SJSA1 (cell line): ENCODE data around the gene NEURL1. TPM values are rescaled to one million over a fixed set of nuclear protein-coding genes. Genes with fewer than 3 reads are reported as not detected.

Experiments
- DNase-seq, 2 experiments: peaks; one replicate each; pipeline ENCODE4 v3.0.0-alpha.2; 2015 to 2020; ENCODE audit warnings: low spot score in 2 of 2, low read depth in 1 of 2
- H3K27ac ChIP-seq: fragments of 250-450 bp; sonication (Bioruptor Pico); 2 replicates; pipeline ENCODE4 v1.5.1; 2020; ENCODE audit warnings: mild to moderate bottlenecking, moderate library complexity
- H3K27me3 ChIP-seq: fragments of 250-450 bp; sonication (Bioruptor Pico); replicated peaks from 2 replicates; pipeline ENCODE4 v1.5.1; 2020; ENCODE audit warnings: mild to moderate bottlenecking, moderate library complexity
- H3K36me3 ChIP-seq: fragments of 250-450 bp; sonication (Bioruptor Pico); 2 replicates; pipeline ENCODE4 v1.5.1; 2020; ENCODE audit warnings: mild to moderate bottlenecking
- H3K4me1 ChIP-seq: fragments of 250-450 bp; sonication (Bioruptor Pico); replicated peaks from 2 replicates; pipeline ENCODE4 v1.6.1; 2021; ENCODE audit warnings: mild to moderate bottlenecking
- H3K4me3 ChIP-seq: fragments of 250-450 bp; sonication (Bioruptor Pico); 2 replicates; pipeline ENCODE4 v1.5.1; 2020; ENCODE audit warnings: mild to moderate bottlenecking
- H3K9me3 ChIP-seq: fragments of 250-450 bp; sonication (Bioruptor Pico); replicated peaks from 2 replicates; pipeline ENCODE4 v1.5.1; 2020; ENCODE audit warnings: mild to moderate bottlenecking
- total RNA-seq: library from RNA; depleted of rRNA; stranded (reverse); fragments of >200 nt; shearing (Covaris generic); gene quantifications from 2 replicates; pipeline ENCODE4 v1.2.3, GENCODE V29; 2014

The NEURL1 gene
- total RNA-seq, 1 experiment from 2014 or later = not detected

DNA sequence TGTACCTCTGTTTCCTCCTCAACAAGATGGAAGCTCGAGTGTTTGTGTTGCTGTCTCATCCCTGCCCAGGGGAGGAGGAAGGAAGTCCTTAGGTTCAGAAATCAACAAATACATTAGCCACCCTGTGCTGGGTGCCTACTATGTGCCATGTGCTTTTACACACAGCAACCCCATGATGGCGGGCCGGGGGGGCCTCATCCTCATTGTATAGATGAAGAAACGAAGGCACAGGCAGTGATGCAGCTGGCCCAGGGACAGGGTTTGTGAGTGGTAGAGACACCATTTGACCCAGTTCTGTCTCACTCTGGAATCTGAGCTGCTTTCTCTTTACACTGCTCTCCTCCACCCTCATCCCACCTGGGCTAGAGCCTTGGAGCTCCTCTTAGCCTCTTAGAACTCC lies 39.5 kb upstream of the NEURL1 start:
- no peak for DNase-seq
- Histone ChIP-seq H3K4me3 (no peak overlapping the region), H3K9me3 (no peaks in the 10 kb centered on the region), H3K4me1 (no peaks in the 10 kb centered on the region; the same call in 1 of the 2 replicates), H3K27me3 (no peaks in the 10 kb centered on the region), H3K27ac (no peak overlapping the region), H3K36me3 (no peaks in the 10 kb centered on the region; the same call in 1 of the 2 replicates)

- no peak for DNase-seq
- Histone ChIP-seq H3K36me3 (no peaks in the 10 kb centered on the region), H3K4me3 (no peak overlapping the region), H3K27ac (no peak overlapping the region), H3K9me3 (no peaks in the 10 kb centered on the region), H3K4me1 (no peaks in the 10 kb centered on the region; the same call in 1 of the 2 replicates), H3K27me3 (no peaks in the 10 kb centered on the region)
Measured at GRCh38 chr10:103455235-103455634, 38.3 kb upstream of the NEURL1 start.

GRCh38 chr10:103456074-103456660 lies 37.3 kb upstream of the NEURL1 start:
- H3K4me3 ChIP-seq = no peak overlapping the region
- H3K9me3 ChIP-seq = no peaks in the 10 kb centered on the region
- no peaks in the 10 kb centered on the region; the same call in 1 of the 2 replicates for H3K4me1 ChIP-seq
- no peak overlapping the region for H3K27ac ChIP-seq
- no peak for DNase-seq
- no peaks in the 10 kb centered on the region for H3K27me3 ChIP-seq
- H3K36me3 ChIP-seq = no peaks in the 10 kb centered on the region

DNA sequence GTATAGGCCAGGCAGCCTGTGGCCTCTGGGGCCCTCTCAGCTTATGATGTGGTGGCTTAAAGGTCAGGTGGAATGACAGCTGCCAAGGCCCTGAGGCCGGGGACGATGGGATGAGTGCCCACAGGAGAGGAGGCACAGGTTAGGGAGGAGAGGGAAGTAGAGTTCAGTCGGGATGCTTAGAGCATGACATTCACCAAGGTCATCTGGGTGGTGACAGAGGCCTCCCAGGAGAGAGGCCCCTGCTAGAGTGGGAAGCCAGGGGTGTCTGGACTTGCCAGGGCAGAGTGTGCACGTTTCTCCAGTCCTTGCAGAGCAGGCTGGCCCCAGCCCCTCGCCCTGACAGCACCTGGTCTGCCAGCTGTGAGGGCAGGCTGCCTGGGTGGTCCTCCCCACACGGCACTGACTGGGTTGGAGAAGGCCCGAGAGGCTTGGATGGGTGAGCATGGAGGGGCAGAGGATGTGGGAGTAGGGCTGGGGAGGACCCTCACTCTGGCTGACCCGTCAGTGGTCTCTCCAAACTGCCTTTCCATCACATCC lies 36.3 kb upstream of the NEURL1 start:
- Histone ChIP-seq H3K27ac (no peak overlapping the region), H3K4me3 (no peak overlapping the region), H3K36me3 (no peaks in the 10 kb centered on the region), H3K4me1 (no peaks in the 10 kb centered on the region; the same call in 1 of the 2 replicates), H3K27me3 (no peaks in the 10 kb centered on the region), H3K9me3 (no peaks in the 10 kb centered on the region)
- DNase-seq = no peak

GRCh38 chr10:103457896-103458583 lies 35.5 kb upstream of the NEURL1 start:
- Histone ChIP-seq H3K36me3 (no peaks in the 10 kb centered on the region), H3K27me3 (no peaks in the 10 kb centered on the region), H3K9me3 (no peaks in the 10 kb centered on the region), H3K27ac (no peak overlapping the region), H3K4me3 (no peak overlapping the region), H3K4me1 (no peaks in the 10 kb centered on the region)
- no peak for DNase-seq

- Histone ChIP-seq H3K27ac (no peak within 1 kb of the TSS), H3K27me3 (no peaks in the 10 kb centered on the region), H3K36me3 (no peaks in the 10 kb centered on the region), H3K9me3 (no peaks in the 10 kb centered on the region), H3K4me3 (no peak within 1 kb of the TSS), H3K4me1 (no peaks in the 10 kb centered on the region)
- DNase-seq = no peak
Measured at GRCh38 chr10:103458720-103459119, 34.8 kb upstream of the NEURL1 start, which contains the start of gene CALHM1. Gene CALHM1 (minus strand): TSS chr10:103458900. CDS start chr10:103458751, 149 bp downstream.

- Histone ChIP-seq H3K9me3 (no peaks in the 10 kb centered on the region), H3K4me3 (no peak overlapping the region), H3K36me3 (no peaks in the 10 kb centered on the region), H3K4me1 (no peaks in the 10 kb centered on the region), H3K27ac (no peak overlapping the region), H3K27me3 (no peaks in the 10 kb centered on the region)
- no peak for DNase-seq
Measured at GRCh38 chr10:103459615-103460014, 33.9 kb upstream of the NEURL1 start.

DNA sequence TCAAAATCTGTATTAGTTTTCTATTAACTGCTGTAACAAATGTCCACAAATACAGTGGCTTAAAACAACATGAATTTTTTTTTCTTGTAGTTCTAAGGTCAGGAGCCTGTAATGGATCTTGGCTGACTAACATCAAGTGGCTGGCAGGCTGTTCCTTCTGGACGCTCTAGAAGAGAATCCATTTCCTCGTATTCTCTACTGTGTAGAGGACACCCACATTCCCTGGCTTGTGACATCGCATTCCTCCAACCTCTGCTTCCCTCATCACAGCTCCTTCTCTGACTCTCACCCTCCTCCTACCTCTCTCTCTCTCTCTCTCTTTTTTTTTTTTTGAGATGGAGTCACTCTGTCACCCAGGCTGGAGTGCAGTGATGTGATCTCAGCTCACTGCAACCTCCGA lies 30.0 kb upstream of the NEURL1 start:
- Histone ChIP-seq H3K27ac (no peak overlapping the region), H3K4me1 (peaks cover 7% of the 10 kb centered on the region), H3K36me3 (no peaks in the 10 kb centered on the region), H3K27me3 (no peaks in the 10 kb centered on the region), H3K9me3 (no peaks in the 10 kb centered on the region), H3K4me3 (no peak overlapping the region)
- DNase-seq = no peak

DNA sequence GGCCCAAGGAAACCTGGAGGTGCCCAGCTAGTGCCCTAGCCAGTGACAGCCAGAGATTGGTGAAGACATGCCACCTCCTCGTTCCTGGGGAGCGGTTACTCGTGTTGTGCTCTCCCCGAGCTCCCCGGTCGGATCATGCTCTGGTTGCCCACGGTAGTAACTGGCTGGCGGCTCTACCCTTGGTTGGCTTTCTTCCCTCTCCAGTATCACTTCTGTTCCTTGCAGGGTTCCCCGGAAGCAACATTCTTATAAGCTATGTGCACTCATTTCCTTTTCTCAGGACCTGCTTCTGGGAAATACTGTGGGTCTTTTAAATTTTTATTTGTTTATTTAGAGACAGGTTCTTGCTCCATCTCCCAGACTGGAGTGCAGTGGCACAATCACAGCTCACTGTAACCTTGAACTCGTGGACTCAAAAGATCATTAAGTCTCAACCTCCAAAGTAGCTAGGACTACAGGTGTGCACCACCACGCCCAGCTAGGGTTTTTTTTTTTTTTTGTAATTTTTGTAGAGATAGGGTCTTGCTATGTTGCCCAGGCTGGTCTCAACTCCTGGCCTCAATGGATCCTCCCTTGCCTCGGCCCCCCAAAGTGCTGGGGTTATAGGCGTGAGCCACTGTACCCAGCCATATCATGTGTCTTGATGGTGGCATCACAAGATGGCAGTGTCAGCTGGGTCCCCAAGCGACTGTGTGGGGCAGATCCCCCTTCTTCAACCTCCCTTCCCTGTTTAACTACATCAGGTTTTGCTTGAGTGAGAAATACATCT lies 27.9 kb upstream of the NEURL1 start:
- H3K27ac ChIP-seq = no peak overlapping the region
- H3K36me3 ChIP-seq = no peaks in the 10 kb centered on the region
- H3K4me1 ChIP-seq = peaks cover 7% of the 10 kb centered on the region
- no peaks in the 10 kb centered on the region for H3K9me3 ChIP-seq
- H3K4me3 ChIP-seq = no peak overlapping the region
- DNase-seq = no peak
- H3K27me3 ChIP-seq = no peaks in the 10 kb centered on the region

DNA sequence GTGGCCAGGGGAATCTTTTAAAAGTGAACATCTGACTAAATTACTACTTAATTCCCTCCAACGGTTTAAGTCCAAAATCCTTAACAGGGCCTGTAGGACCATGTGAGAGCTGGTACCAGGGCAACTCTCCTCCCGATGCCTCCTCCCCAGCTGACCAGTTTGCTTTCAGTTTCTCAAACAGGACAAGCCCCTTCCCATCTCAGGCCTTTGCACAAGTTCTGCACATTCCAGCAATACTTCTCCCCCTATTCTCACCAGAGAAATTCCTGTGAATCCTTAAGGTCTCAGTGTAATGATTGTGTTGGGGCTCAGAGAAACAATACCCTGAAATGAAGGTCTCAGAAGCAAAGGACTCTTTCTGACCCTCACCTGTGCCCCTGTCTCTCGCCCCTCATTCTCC lies 26.8 kb upstream of the NEURL1 start:
- no peak overlapping the region for H3K4me3 ChIP-seq
- H3K4me1 ChIP-seq = peaks cover 11% of the 10 kb centered on the region
- H3K27ac ChIP-seq = no peak overlapping the region
- H3K9me3 ChIP-seq = no peaks in the 10 kb centered on the region
- DNase-seq = peak in 1 of 2 experiments; percentile 16
- no peaks in the 10 kb centered on the region for H3K36me3 ChIP-seq
- H3K27me3 ChIP-seq = no peaks in the 10 kb centered on the region

DNA sequence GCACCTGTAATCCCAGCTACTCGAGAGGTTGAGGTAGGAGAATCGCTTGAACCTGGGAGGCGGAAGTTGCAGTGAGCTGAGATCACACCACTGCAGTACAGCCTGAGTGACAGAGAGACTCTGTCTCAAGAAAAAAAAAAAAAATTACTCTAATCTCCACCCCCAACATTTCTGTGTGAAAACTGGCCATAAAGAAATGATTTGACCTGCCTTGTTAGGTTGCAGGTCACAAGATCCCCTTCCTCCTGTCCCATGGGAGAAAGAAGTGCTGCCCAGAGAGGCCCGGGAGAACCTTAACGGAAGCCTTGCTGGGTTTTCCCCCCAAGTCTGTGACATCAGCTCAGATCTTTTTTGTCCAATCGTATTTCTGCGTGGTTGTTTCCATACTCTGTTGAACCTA lies 26.1 kb upstream of the NEURL1 start:
- no peaks in the 10 kb centered on the region for H3K9me3 ChIP-seq
- peaks cover 13% of the 10 kb centered on the region for H3K4me1 ChIP-seq
- no peak overlapping the region for H3K4me3 ChIP-seq
- no peak overlapping the region for H3K27ac ChIP-seq
- no peaks in the 10 kb centered on the region for H3K36me3 ChIP-seq
- no peak for DNase-seq
- no peaks in the 10 kb centered on the region for H3K27me3 ChIP-seq

DNA sequence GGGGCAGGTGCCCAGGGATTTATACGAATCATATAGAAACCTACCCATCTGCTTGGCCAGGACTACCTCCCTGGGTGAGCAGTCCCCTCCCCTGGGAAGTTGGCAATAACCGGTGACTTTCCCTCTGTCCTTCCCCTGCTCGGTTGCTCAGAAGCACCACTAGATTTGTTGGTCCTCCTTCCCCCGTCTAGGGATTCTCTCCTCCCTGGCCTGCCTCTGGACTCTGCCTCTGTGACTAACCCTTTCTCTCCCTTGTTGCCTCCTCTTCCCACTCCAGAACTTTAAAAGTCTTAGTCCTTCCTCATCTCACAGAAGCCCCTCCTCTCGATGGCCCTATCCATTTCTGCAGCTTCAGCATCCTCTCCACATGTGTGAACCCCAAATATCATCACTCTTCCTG lies 24.3 kb upstream of the NEURL1 start:
- DNase-seq = no peak

DNA sequence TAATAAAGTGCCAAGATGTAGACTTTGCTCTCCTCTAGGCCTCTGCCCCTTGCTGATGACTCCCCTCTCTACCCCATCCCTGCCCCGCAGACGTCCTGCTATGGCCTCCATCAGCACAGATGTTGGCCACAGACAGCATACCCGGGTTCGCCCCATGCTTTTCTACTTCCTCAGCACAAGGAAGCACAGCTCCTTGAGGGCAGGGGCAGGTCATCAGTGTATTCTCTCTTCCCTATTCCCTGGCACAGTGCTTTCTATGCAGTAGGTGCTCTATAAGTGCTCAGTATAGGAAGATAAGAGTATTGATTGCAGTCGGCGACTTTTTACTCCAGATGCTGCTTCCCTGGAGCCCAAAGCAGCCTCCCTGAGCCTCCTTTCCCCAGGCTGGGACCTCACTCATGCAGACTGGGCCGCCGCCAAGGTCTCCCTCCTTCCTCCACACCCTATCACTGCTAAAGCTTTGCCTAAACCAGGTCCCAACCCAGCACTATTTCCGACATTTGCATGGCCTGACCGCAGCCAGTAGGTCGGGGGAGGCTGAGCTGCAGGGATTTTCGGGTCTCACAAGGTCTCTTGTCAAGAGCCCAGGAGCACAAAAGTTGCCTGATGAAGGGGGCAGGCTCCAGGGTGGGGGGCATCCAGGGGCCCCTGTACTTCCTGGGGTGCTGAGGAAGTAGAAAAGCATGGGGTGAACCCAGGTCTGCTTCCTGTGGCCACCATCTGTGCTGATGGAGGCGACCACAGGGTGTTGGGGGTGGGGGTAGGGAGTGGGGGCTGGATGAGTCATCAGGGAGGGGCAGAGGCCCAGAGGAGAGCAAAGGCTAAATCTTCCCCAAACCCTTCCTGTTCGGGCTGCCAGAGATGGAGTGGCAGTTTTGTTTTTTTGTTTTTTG lies 22.5 kb upstream of the NEURL1 start:
- no peak for DNase-seq

More for the DNA sequence above, 24.3 kb upstream of the NEURL1 start:
- no peaks in the 10 kb centered on the region for H3K36me3 ChIP-seq
- no peaks in the 10 kb centered on the region for H3K9me3 ChIP-seq
- no peaks in the 10 kb centered on the region for H3K27me3 ChIP-seq
- no peak overlapping the region for H3K4me3 ChIP-seq
- H3K4me1 ChIP-seq = peaks cover 13% of the 10 kb centered on the region
- no peak overlapping the region for H3K27ac ChIP-seq

More for the DNA sequence above, 22.5 kb upstream of the NEURL1 start:
- peaks cover 13% of the 10 kb centered on the region for H3K4me1 ChIP-seq
- H3K36me3 ChIP-seq = no peaks in the 10 kb centered on the region
- H3K27ac ChIP-seq = no peak overlapping the region
- H3K27me3 ChIP-seq = no peaks in the 10 kb centered on the region
- no peak overlapping the region for H3K4me3 ChIP-seq
- no peaks in the 10 kb centered on the region for H3K9me3 ChIP-seq
